ENCODE measurements around the gene ERO1A. TPM values are rescaled to one million over a fixed set of nuclear protein-coding genes. Genes with fewer than 3 reads are reported as not detected.
A peak's percentile ranks its signal among the peaks of the same experiment; 100 is the strongest.

ERO1A gene
- total RNA-seq, 1 experiment from 2014 or later: 118 TPM

- ATAC-seq (no peak), DNase-seq (ENCODE audit: low read depth, low spot score) (no peak)
- Histone ChIP-seq H3K4me1 (ENCODE audit: control insufficient read depth in 1 of 2, insufficient read depth in 2 of 2, low read length in 2 of 2) (peaks cover 4 to 31% of the 10 kb centered on the region in 2 experiments; a peak in 3 of 4 replicates), H3K9me3 (ENCODE audit: control insufficient read depth in 1 of 2, insufficient read depth in 1 of 2, low read depth in 1 of 2, low read length in 2 of 2) (no peaks in the 10 kb centered on the region), H3K4me3 (replicated peaks in 1 of 2; ENCODE audit: low read depth in 1 of 2, low read length in 2 of 2) (no peak overlapping the region; a peak in 1 of 4 replicates), H2AFZ (ENCODE audit: low read depth, low read length, poor library complexity, severe bottlenecking) (no peak overlapping the region), H3K27me3 (ENCODE audit: insufficient read depth, low read length) (no peaks in the 10 kb centered on the region), H3K27ac (ENCODE audit: low read depth, low read length) (no peak overlapping the region), H3K9me2 (ENCODE audit: insufficient read depth) (no peaks in the 10 kb centered on the region), H3K79me2 (ENCODE audit: insufficient read depth, low read length) (peaks cover 70% of the 10 kb centered on the region), H4K20me1 (ENCODE audit: insufficient read depth) (peaks cover 13% of the 10 kb centered on the region; the same call in 1 of the 2 replicates), H3K36me3 (ENCODE audit: control insufficient read depth in 1 of 2, insufficient read depth in 2 of 2, low read length in 2 of 2) (no peaks in the 10 kb centered on the region), H3K9ac (ENCODE audit: low read length) (no peak overlapping the region), H3K4me2 (ENCODE audit: low read length) (peak overlapping the region; percentile 89; the same call in 1 of the 2 replicates)
- ChIA-PET POLR2A (no interaction called here), CTCF (no interaction called here), RAD21 (ENCODE audit: low non-redundant PET in 1 of 2, low total read pairs in 2 of 2, uncharacterized antibody in 2 of 2, unreplicated experiment in 2 of 2) (no interaction called here)
- intact Hi-C loops (cut with micrococcal nuclease): no loop called here
- BruUV-seq (replicated peaks): no TSS peak
- TF ChIP-seq EGR1 (IDR thresholded peaks at IDR 0.05; ENCODE audit: low read depth) (no peak), CEBPB (IDR thresholded peaks at IDR 0.05; ENCODE audit: low read depth) (no peak), ELF1 (IDR thresholded peaks at IDR 0.05; ENCODE audit: borderline replicate concordance, low read depth) (no peak), TCF7L2 (IDR thresholded peaks at IDR 0.05; ENCODE audit: borderline replicate concordance, extremely low read depth, insufficient read depth, insufficient read length) (no peak), EZH2 (IDR thresholded peaks at IDR 0.05) (no peak), SRF (IDR thresholded peaks at IDR 0.05; ENCODE audit: low read depth) (no peak), POLR2A (IDR thresholded peaks at IDR 0.05; ENCODE audit: borderline replicate concordance, extremely low read depth, insufficient read depth, insufficient read length) (no peak), RAD21 (IDR thresholded peaks at IDR 0.05; ENCODE audit: low read depth) (no peak), SP1 (IDR thresholded peaks at IDR 0.05; ENCODE audit: low read depth) (no peak), REST (IDR thresholded peaks at IDR 0.05; ENCODE audit: low read depth) (no peak), ZFX (IDR thresholded peaks at IDR 0.05) (no peak), ATF3 (IDR thresholded peaks at IDR 0.05) (no peak), YY1 (IDR thresholded peaks at IDR 0.05; ENCODE audit: extremely low read depth, insufficient replicate concordance, low read depth, low read length) (no peak), JUND (IDR thresholded peaks at IDR 0.05) (no peak), CTCF (IDR thresholded peaks at IDR 0.05 in 2 of 3, conservative IDR thresholded peaks at IDR 0.05 in 1 of 3; ENCODE audit: borderline replicate concordance in 1 of 3, insufficient read depth in 1 of 3, low read depth in 2 of 3, low read length in 2 of 3) (no peak), POLR2AphosphoS5 (IDR thresholded peaks at IDR 0.05; ENCODE audit: low read depth, low read length) (no peak), SIN3A (IDR thresholded peaks at IDR 0.05; ENCODE audit: low read depth) (no peak), EZH2phosphoT487 (IDR thresholded peaks at IDR 0.05; ENCODE audit: borderline replicate concordance) (no peak), CBX3 (IDR thresholded peaks at IDR 0.05; ENCODE audit: low read depth) (no peak)
Observed at GRCh38 chr14:52693532-52693931, 1.8 kb downstream of the ERO1A start.
